ENCODE measurements around the gene COL15A1.

The COL15A1 gene

GRCh38 chr9:98960409-98960808, 16.7 kb downstream of the COL15A1 start:
- TF ChIP-seq TAF1 (IDR thresholded peaks at IDR 0.05; ENCODE audit: borderline replicate concordance, insufficient read depth, low read length) (no peak), REST (IDR thresholded peaks at IDR 0.05; ENCODE audit: insufficient read depth in 1 of 2, low read depth in 2 of 2, low read length in 2 of 2) (no peak)

- no peak for TF ChIP-seq REST (IDR thresholded peaks at IDR 0.05; ENCODE audit: insufficient read depth in 1 of 2, low read depth in 2 of 2, low read length in 2 of 2)
- no peak for TF ChIP-seq FOXP2 (optimal IDR thresholded peaks at IDR 0.05; ENCODE audit: borderline replicate concordance, extremely low read depth, extremely low read length, insufficient read depth)
- no peak for TF ChIP-seq TAF1 (IDR thresholded peaks at IDR 0.05; ENCODE audit: borderline replicate concordance, insufficient read depth, low read length)
- no peak for TF ChIP-seq SIN3A (IDR thresholded peaks at IDR 0.05; ENCODE audit: borderline replicate concordance, insufficient read depth, low read length)
- TF ChIP-seq POLR2AphosphoS5 (IDR thresholded peaks at IDR 0.05; ENCODE audit: low read depth, low read length): no peak
Observed at GRCh38 chr9:98961513-98962180, 17.9 kb downstream of the COL15A1 start.

- TF ChIP-seq SIN3A (IDR thresholded peaks at IDR 0.05; ENCODE audit: borderline replicate concordance, insufficient read depth, low read length): no peak
Observed at GRCh38 chr9:98962181-98962560, 18.5 kb downstream of the COL15A1 start.

GRCh38 chr9:98962861-98963260, 19.2 kb downstream of the COL15A1 start:
- no peak for TF ChIP-seq POLR2AphosphoS5 (IDR thresholded peaks at IDR 0.05; ENCODE audit: low read depth, low read length)
- TF ChIP-seq REST (IDR thresholded peaks at IDR 0.05; ENCODE audit: insufficient read depth in 1 of 2, low read depth in 2 of 2, low read length in 2 of 2): no peak
- TF ChIP-seq FOXP2 (optimal IDR thresholded peaks at IDR 0.05; ENCODE audit: borderline replicate concordance, extremely low read depth, extremely low read length, insufficient read depth): no peak
- TF ChIP-seq SIN3A (IDR thresholded peaks at IDR 0.05; ENCODE audit: borderline replicate concordance, insufficient read depth, low read length): no peak
- TF ChIP-seq TAF1 (IDR thresholded peaks at IDR 0.05; ENCODE audit: borderline replicate concordance, insufficient read depth, low read length): no peak

- no peak for TF ChIP-seq TAF1 (IDR thresholded peaks at IDR 0.05; ENCODE audit: borderline replicate concordance, insufficient read depth, low read length)
- no peak for TF ChIP-seq POLR2AphosphoS5 (IDR thresholded peaks at IDR 0.05; ENCODE audit: low read depth, low read length)
- TF ChIP-seq SIN3A (IDR thresholded peaks at IDR 0.05; ENCODE audit: borderline replicate concordance, insufficient read depth, low read length): no peak
- no peak for TF ChIP-seq FOXP2 (optimal IDR thresholded peaks at IDR 0.05; ENCODE audit: borderline replicate concordance, extremely low read depth, extremely low read length, insufficient read depth)
- TF ChIP-seq REST (IDR thresholded peaks at IDR 0.05; ENCODE audit: insufficient read depth in 1 of 2, low read depth in 2 of 2, low read length in 2 of 2): no peak
Observed at GRCh38 chr9:98964201-98964600, 20.5 kb downstream of the COL15A1 start.
